Activated T-cell treated with anti-CD3 and anti-CD28 coated beads, Interleukin-2, amount 50 U/mL, for 72 hours (primary cell): ENCODE measurements around the gene LPCAT4. TPM values are rescaled to one million over a fixed set of nuclear protein-coding genes. Genes with fewer than 3 reads are reported as not detected.
A peak's percentile ranks its signal among the peaks of the same experiment; 100 is the strongest.
"Not testable (repeated sequence)": the region's sequence is repeated elsewhere in the genome, so short reads cannot be mapped to it uniquely, and the experiment has no call there.

Experiments
- ATAC-seq, 2 donors: fragments of 150-1000 bp; cut with Tn5 transposase; replicated peaks in 1 of 2; 2 replicates each; pipeline ENCODE4 v1.10.0; 2021; ENCODE audit warnings: moderate library complexity in 2 of 2, mild to moderate bottlenecking in 1 of 2
- DNase-seq, 2 donors: peaks; one replicate each; pipeline ENCODE4 v3.0.0; 2021 to 2022; ENCODE audit warnings: mixed read lengths in 1 of 2
- H3K27ac Mint-ChIP-seq: one replicate; pipeline ENCODE4 v1.8.0; 2022; ENCODE audit warnings: mild to moderate bottlenecking, moderate library complexity, mixed read lengths
- H3K27me3 Mint-ChIP-seq: one replicate; pipeline ENCODE4 v1.8.0; 2022; ENCODE audit warnings: low read depth, mixed read lengths
- H3K36me3 Mint-ChIP-seq, 2 donors: one replicate each; pipeline ENCODE4 v1.8.0; 2022; ENCODE audit warnings: mixed read lengths in 2 of 2, mild to moderate bottlenecking in 1 of 2; ENCODE audit not compliant: insufficient read depth in 2 of 2
- H3K4me1 Mint-ChIP-seq: one replicate; pipeline ENCODE4 v1.8.0; 2022; ENCODE audit warnings: low read depth, mixed read lengths
- H3K4me3 Mint-ChIP-seq, 2 donors: one replicate each; pipeline ENCODE4 v1.8.0; 2022; ENCODE audit warnings: mild to moderate bottlenecking in 2 of 2, mixed read lengths in 2 of 2, moderate library complexity in 2 of 2
- H3K9me3 Mint-ChIP-seq, 2 donors: one replicate each; pipeline ENCODE4 v1.8.0; 2022; ENCODE audit warnings: mixed read lengths in 2 of 2
- total RNA-seq, 2 donors: library from RNA; stranded (reverse); gene quantifications; one replicate each; pipeline ENCODE4 v1.2.3, GENCODE V29; 2022

LPCAT4 gene
- total RNA-seq: 10 to 100 TPM; 33.8 to 38.3 TPM

GRCh38 chr15:34367101-34368081 is at the start of gene LPCAT4:
LPCAT4 (minus strand) TSS chr15:34367196; CDS start chr15:34367100, 96 bp downstream.
- H3K4me1 Mint-ChIP-seq: peaks cover 42% of the 10 kb centered on the region
- ATAC-seq (peak; percentile 88 to 92), DNase-seq (peak; percentile 90 to 92)
- H3K36me3 Mint-ChIP-seq: peaks cover 0 to 5% of the 10 kb centered on the region in 2 donors
- no peaks in the 10 kb centered on the region for H3K9me3 Mint-ChIP-seq
- H3K4me3 Mint-ChIP-seq: peak within 1 kb of the TSS; percentile 96
- peak within 1 kb of the TSS; percentile 96 for H3K27ac Mint-ChIP-seq
- H3K27me3 Mint-ChIP-seq: no peaks in the 10 kb centered on the region

- not testable (repeated sequence) for H3K4me3 Mint-ChIP-seq, H3K27me3 Mint-ChIP-seq, H3K9me3 Mint-ChIP-seq, ATAC-seq, DNase-seq, H3K36me3 Mint-ChIP-seq, H3K4me1 Mint-ChIP-seq, H3K27ac Mint-ChIP-seq
These were observed 42.5 kb upstream of the LPCAT4 start for GRCh38 chr15:34409511-34409910.

- H3K9me3 Mint-ChIP-seq, H3K4me3 Mint-ChIP-seq, DNase-seq, H3K27ac Mint-ChIP-seq, H3K4me1 Mint-ChIP-seq, H3K27me3 Mint-ChIP-seq, H3K36me3 Mint-ChIP-seq: not testable (repeated sequence)
- ATAC-seq: peak in 1 of 2 donors; percentile 29
These were observed 42.0 kb upstream of the LPCAT4 start for GRCh38 chr15:34408973-34409372.

GRCh38 chr15:34403899-34404298 is 36.9 kb upstream of the LPCAT4 start:
- H3K27ac Mint-ChIP-seq, H3K27me3 Mint-ChIP-seq, H3K4me3 Mint-ChIP-seq, H3K9me3 Mint-ChIP-seq, H3K36me3 Mint-ChIP-seq, H3K4me1 Mint-ChIP-seq, DNase-seq: not testable (repeated sequence)
- peak; percentile 76 to 77 for ATAC-seq

GRCh38 chr15:34403160-34403598 is 36.2 kb upstream of the LPCAT4 start:
- H3K27ac Mint-ChIP-seq, H3K4me3 Mint-ChIP-seq, H3K4me1 Mint-ChIP-seq, H3K9me3 Mint-ChIP-seq, DNase-seq, H3K36me3 Mint-ChIP-seq, H3K27me3 Mint-ChIP-seq: not testable (repeated sequence)
- ATAC-seq: peak; percentile 81 to 83

GRCh38 chr15:34397637-34398259 is 30.8 kb upstream of the LPCAT4 start:
- H3K27me3 Mint-ChIP-seq, H3K4me1 Mint-ChIP-seq, H3K4me3 Mint-ChIP-seq, H3K27ac Mint-ChIP-seq, H3K36me3 Mint-ChIP-seq, H3K9me3 Mint-ChIP-seq, DNase-seq: not testable (repeated sequence)
- ATAC-seq: peak; percentile 88 to 94

GRCh38 chr15:34392981-34393380 is 26.0 kb upstream of the LPCAT4 start:
- not testable (repeated sequence) for H3K4me3 Mint-ChIP-seq, ATAC-seq, H3K27me3 Mint-ChIP-seq, H3K4me1 Mint-ChIP-seq, H3K27ac Mint-ChIP-seq, DNase-seq, H3K9me3 Mint-ChIP-seq, H3K36me3 Mint-ChIP-seq

GRCh38 chr15:34389594-34390086 is 22.6 kb upstream of the LPCAT4 start:
- H3K9me3 Mint-ChIP-seq, ATAC-seq, H3K36me3 Mint-ChIP-seq, H3K4me3 Mint-ChIP-seq, DNase-seq, H3K27me3 Mint-ChIP-seq, H3K4me1 Mint-ChIP-seq, H3K27ac Mint-ChIP-seq: not testable (repeated sequence)

GRCh38 chr15:34381829-34382521 is 15.0 kb upstream of the LPCAT4 start:
- not testable (repeated sequence) for H3K9me3 Mint-ChIP-seq, DNase-seq, H3K36me3 Mint-ChIP-seq, ATAC-seq, H3K4me3 Mint-ChIP-seq, H3K27me3 Mint-ChIP-seq, H3K4me1 Mint-ChIP-seq, H3K27ac Mint-ChIP-seq

GRCh38 chr15:34380491-34380890 is 13.5 kb upstream of the LPCAT4 start:
- ATAC-seq, DNase-seq, H3K36me3 Mint-ChIP-seq, H3K4me1 Mint-ChIP-seq, H3K27me3 Mint-ChIP-seq, H3K27ac Mint-ChIP-seq, H3K4me3 Mint-ChIP-seq, H3K9me3 Mint-ChIP-seq: not testable (repeated sequence)

- no peaks in the 10 kb centered on the region for H3K9me3 Mint-ChIP-seq
- no peaks in the 10 kb centered on the region for H3K27me3 Mint-ChIP-seq
- no peaks in the 10 kb centered on the region for H3K36me3 Mint-ChIP-seq
- H3K4me3 Mint-ChIP-seq: no peak overlapping the region
- no peaks in the 10 kb centered on the region for H3K4me1 Mint-ChIP-seq
- no peak for DNase-seq
- no peak overlapping the region for H3K27ac Mint-ChIP-seq
- ATAC-seq: no peak
These were observed 9.9 kb upstream of the LPCAT4 start for GRCh38 chr15:34376856-34377255.

- DNase-seq, H3K9me3 Mint-ChIP-seq, H3K4me3 Mint-ChIP-seq, H3K27me3 Mint-ChIP-seq, H3K36me3 Mint-ChIP-seq, H3K4me1 Mint-ChIP-seq, H3K27ac Mint-ChIP-seq, ATAC-seq: not testable (repeated sequence)
These were observed 8.5 kb upstream of the LPCAT4 start for GRCh38 chr15:34375541-34375940.

GRCh38 chr15:34374816-34375215 is 7.8 kb upstream of the LPCAT4 start:
- Mint-ChIP-seq H3K9me3 (no peaks in the 10 kb centered on the region), H3K36me3 (no peaks in the 10 kb centered on the region), H3K27me3 (no peaks in the 10 kb centered on the region), H3K4me3 (no peak overlapping the region), H3K4me1 (peaks cover 7% of the 10 kb centered on the region), H3K27ac (no peak overlapping the region)
- DNase-seq (no peak), ATAC-seq (no peak)
